KMS-11 (cell line): ENCODE data around the gene AQP1.

Source experiments
- H2AFZ ChIP-seq: fragments of 200-600 bp; sonication (generic); 2 replicates; pipeline ENCODE4 v1.6.1; 2016; ENCODE audit warnings: antibody characterized with exemption, mixed run types, low read depth
- H3K27ac ChIP-seq: fragments of 200-600 bp; sonication (generic); 2 replicates; pipeline ENCODE4 v1.6.1; 2016; ENCODE audit warnings: mild to moderate bottlenecking, mixed run types
- H3K27me3 ChIP-seq: fragments of 200-600 bp; sonication (generic); 2 replicates; pipeline ENCODE4 v1.6.1; 2017; ENCODE audit warnings: mild to moderate bottlenecking, low read depth, mixed run types, moderate library complexity; ENCODE audit not compliant: insufficient read depth
- H3K36me3 ChIP-seq: fragments of 200-600 bp; sonication (generic); 2 replicates; pipeline ENCODE4 v1.6.1; 2017; ENCODE audit warnings: mild to moderate bottlenecking, mixed run types; ENCODE audit not compliant: insufficient read depth
- H3K4me1 ChIP-seq: fragments of 200-600 bp; sonication (generic); 2 replicates; pipeline ENCODE4 v1.6.1; 2016; ENCODE audit warnings: mild to moderate bottlenecking, low read depth, mixed run types; ENCODE audit not compliant: poor library complexity, severe bottlenecking
- H3K4me2 ChIP-seq: fragments of 200-600 bp; sonication (generic); 2 replicates; pipeline ENCODE4 v1.7.0; 2016; ENCODE audit warnings: mild to moderate bottlenecking, mixed run types
- H3K4me3 ChIP-seq: fragments of 200-600 bp; sonication (generic); IDR thresholded peaks from 2 replicates; pipeline ENCODE4 v1.6.1; 2017; ENCODE audit warnings: low read depth, low read length, mixed read lengths; ENCODE audit not compliant: insufficient read depth
- H3K79me2 ChIP-seq: fragments of 200-600 bp; sonication (generic); 2 replicates; pipeline ENCODE4 v1.6.1; 2016; ENCODE audit warnings: low read depth, mixed run types; ENCODE audit not compliant: insufficient read depth
- H3K9ac ChIP-seq: fragments of 200-600 bp; sonication (generic); 2 replicates; pipeline ENCODE4 v1.6.1; 2016; ENCODE audit warnings: mild to moderate bottlenecking, mixed run types
- H4K20me1 ChIP-seq: fragments of 200-600 bp; sonication (generic); 2 replicates; pipeline ENCODE4 v1.6.1; 2016; ENCODE audit warnings: mild to moderate bottlenecking, mixed run types; ENCODE audit not compliant: insufficient read depth
- TF ChIP-seq, protein P1 (sequence below): fragments of 200-600 bp; sonication (generic); conservative IDR thresholded peaks from 2 replicates; pipeline ENCODE4 v1.6.1; 2017; ENCODE audit warnings: low read depth, mild to moderate bottlenecking, antibody characterized with exemption, low read length, moderate library complexity, mixed read lengths

AQP1 gene

DNA sequence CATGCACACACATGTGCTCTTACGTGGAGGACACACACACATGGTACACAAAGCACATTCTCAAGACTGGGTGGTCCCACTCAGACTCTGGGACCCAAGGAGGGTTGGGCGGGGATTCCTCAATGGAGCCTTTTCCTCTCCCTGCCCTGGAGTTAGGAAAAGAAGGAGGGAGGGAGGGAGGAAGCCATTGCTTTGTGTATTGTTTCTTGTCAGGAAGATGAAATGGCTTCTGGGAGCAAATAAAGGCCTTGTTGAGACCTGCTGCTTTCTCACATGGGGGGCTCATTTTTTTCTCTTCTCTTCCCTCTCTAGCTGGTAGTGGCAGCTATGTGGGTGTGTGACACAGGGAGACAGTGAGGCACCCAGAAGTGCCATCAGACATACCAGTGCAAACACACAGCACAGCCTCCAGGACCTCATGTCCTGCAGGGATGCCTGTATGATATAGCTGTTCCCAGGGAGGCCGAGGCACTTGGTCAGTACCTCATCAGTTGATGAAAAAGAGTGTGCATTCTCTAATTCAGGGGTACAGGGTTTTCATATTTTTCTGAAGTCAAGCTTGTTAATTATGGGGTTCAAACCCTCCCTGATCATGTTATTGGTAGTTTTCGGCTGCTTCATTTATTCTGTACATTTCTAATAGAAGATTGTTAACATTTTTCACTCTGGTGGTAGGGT is 5.7 kb downstream of the AQP1 start:
- H3K4me2 ChIP-seq = no peak overlapping the region
- no peaks in the 10 kb centered on the region for H3K36me3 ChIP-seq
- TF ChIP-seq, protein P1, sequence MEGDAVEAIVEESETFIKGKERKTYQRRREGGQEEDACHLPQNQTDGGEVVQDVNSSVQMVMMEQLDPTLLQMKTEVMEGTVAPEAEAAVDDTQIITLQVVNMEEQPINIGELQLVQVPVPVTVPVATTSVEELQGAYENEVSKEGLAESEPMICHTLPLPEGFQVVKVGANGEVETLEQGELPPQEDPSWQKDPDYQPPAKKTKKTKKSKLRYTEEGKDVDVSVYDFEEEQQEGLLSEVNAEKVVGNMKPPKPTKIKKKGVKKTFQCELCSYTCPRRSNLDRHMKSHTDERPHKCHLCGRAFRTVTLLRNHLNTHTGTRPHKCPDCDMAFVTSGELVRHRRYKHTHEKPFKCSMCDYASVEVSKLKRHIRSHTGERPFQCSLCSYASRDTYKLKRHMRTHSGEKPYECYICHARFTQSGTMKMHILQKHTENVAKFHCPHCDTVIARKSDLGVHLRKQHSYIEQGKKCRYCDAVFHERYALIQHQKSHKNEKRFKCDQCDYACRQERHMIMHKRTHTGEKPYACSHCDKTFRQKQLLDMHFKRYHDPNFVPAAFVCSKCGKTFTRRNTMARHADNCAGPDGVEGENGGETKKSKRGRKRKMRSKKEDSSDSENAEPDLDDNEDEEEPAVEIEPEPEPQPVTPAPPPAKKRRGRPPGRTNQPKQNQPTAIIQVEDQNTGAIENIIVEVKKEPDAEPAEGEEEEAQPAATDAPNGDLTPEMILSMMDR = no peak
- H3K27me3 ChIP-seq = no peaks in the 10 kb centered on the region
- no peak overlapping the region for H3K27ac ChIP-seq
- H3K4me1 ChIP-seq = no peaks in the 10 kb centered on the region
- no peaks in the 10 kb centered on the region for H3K79me2 ChIP-seq
- H4K20me1 ChIP-seq = no peaks in the 10 kb centered on the region
- H3K9ac ChIP-seq = no peak overlapping the region
- no peak overlapping the region for H2AFZ ChIP-seq
- H3K4me3 ChIP-seq = no peak overlapping the region

DNA sequence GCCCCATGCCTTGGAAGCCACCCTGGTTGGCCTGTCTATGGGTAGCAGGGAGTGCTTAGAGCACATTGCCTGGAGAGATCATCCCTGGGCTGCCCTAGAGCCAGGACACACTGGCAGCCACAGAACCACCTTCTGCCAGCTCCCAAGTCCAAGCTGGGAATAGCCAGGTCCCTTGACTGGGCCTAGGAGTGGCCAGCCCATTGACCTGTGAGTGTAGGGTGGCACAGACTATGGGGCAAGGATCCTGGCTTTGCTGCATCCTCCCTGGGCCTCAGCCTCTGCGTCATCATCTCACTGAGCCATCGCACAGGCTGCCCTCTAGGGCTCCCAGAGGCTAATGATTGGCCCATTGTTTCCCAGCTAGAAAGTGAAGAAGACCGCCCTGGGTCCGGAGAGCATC is 7.0 kb downstream of the AQP1 start:
- H4K20me1 ChIP-seq = no peaks in the 10 kb centered on the region
- no peaks in the 10 kb centered on the region for H3K36me3 ChIP-seq
- no peak overlapping the region for H3K4me3 ChIP-seq
- H3K4me1 ChIP-seq = no peaks in the 10 kb centered on the region
- no peaks in the 10 kb centered on the region for H3K27me3 ChIP-seq
- no peak overlapping the region for H3K27ac ChIP-seq
- TF ChIP-seq, protein P1 = no peak
- no peaks in the 10 kb centered on the region for H3K79me2 ChIP-seq
- H3K4me2 ChIP-seq = no peak overlapping the region
- no peak overlapping the region for H2AFZ ChIP-seq
- no peak overlapping the region for H3K9ac ChIP-seq

DNA sequence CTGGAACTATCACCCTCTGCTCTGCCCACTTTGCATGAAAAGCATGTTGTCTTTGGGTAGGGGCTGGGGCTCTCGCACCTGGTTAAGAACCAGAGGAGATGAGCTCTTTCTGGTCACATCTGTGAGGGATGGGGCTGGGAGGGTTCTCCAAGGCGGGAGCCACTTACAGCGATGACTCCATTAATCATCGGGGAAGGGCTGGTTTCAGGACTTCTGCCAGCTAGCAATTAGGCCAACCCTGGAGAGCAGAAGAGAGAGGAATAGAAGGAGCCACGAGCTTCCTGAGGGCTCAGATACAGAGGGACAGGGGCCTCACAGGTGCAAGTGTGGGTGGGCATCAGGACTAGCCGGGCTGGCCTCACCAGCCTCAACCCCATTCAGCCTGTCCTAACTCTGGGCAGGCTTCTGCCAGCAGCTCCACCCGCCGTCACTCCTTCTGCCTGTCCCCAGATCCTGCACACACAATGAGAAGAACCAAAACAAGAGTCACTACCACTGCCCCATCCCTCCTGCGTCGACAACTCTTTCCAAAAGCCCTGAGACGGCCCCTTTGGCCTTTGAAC is 8.4 kb downstream of the AQP1 start:
- Histone ChIP-seq H3K9ac (no peak overlapping the region), H3K4me1 (no peaks in the 10 kb centered on the region), H3K4me2 (no peak overlapping the region), H4K20me1 (no peaks in the 10 kb centered on the region), H3K27me3 (no peaks in the 10 kb centered on the region), H2AFZ (no peak overlapping the region), H3K36me3 (no peaks in the 10 kb centered on the region), H3K79me2 (no peaks in the 10 kb centered on the region), H3K4me3 (no peak overlapping the region), H3K27ac (no peak overlapping the region)
- TF ChIP-seq, protein P1 = no peak

DNA sequence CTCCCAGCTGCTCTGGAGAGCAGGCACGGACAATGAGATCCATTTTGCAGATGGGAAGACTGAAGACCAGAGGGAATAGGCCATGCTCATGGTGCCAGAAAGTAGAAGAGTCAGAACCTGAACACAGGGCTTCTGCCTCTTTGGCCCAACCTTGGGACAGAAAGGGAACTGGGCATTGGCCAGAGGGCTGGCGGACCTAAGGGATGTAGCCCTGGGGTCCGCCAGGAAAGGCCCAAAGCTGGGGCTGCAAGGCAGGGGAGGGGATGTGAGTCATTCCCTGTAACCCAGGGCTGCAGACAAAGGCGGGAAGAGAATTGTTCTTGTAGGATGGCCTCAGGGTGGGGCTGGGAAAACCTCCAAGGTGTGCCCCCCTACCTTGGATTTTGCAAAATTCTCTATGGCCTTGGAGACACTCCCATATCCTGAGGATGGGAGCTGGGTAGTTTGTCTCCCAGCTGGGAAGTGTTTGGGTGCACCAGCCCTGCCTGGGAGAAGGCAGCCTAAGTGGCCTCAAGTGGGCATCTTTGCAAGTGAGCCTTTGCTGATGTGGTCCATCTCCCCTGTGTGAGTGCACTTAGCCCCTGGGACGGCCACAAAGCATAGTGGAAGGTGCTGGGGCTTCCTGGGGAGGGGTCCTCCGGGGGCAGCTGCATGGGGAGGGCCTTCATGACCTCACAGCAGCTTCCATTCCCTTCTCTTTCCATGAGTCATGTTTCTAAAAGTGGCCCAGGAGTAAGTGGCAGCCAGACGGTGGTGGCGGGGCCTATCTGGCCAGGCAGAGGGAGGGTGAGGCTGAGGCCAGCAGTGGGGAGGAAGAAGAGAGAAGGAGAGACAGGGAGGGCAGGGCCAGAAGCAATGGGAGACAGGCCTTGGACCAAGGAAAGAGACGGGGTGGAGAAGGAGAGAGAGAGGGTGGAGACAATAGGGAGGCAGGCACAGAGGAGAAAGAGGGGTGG is 9.2 kb downstream of the AQP1 start:
- Histone ChIP-seq H3K4me3 (no peak overlapping the region), H3K27me3 (no peaks in the 10 kb centered on the region), H3K4me2 (no peak overlapping the region), H2AFZ (no peak overlapping the region), H3K9ac (no peak overlapping the region), H3K4me1 (no peaks in the 10 kb centered on the region), H3K27ac (no peak overlapping the region), H3K79me2 (no peaks in the 10 kb centered on the region), H3K36me3 (no peaks in the 10 kb centered on the region), H4K20me1 (no peaks in the 10 kb centered on the region)
- TF ChIP-seq, protein P1 = no peak
